Endothelial cell of umbilical vein (primary cell): Measurements from ENCODE around the gene LIMK2. TPM values are rescaled to one million over a fixed set of nuclear protein-coding genes. Genes with fewer than 3 reads are reported as not detected.

Source experiments
- BruUV-seq: library from RNA; stranded (reverse); fragments of 400-500 nt; replicated peaks from 2 replicates; lab custom pipeline; 2021; lab: Mats Ljungman, UMichigan
- CTCF ChIA-PET: fragments of 300-600, 350-600 bp; sonication (Branson Sonifier 250); formaldehyde crosslinking; loops from one replicate; lab custom pipeline; 2021; ENCODE audit warnings: antibody characterized with exemption, inconsistent platforms; lab: Charles Lee
- POLR2A ChIA-PET: fragments of 300-600, 350-600 bp; sonication (Branson Sonifier 250); formaldehyde crosslinking; loops from one replicate; lab custom pipeline; 2021; ENCODE audit warnings: antibody characterized with exemption, inconsistent platforms; lab: Charles Lee
- DNase-seq: peaks from one replicate; pipeline ENCODE4 v3.0.0-alpha.2; 2011; ENCODE audit warnings: low read depth, low spot score
- FAIRE-seq: peaks from 2 replicates; lab custom pipeline; 2011; peaks lifted over from hg19 to GRCh38; lab: Jason Lieb, UNC
- H2AFZ ChIP-seq: 2 replicates; pipeline ENCODE4 v1.6.0; 2012; ENCODE audit warnings: low read depth, low read length, control low read depth, inconsistent platforms
- H3K27ac ChIP-seq: 2 replicates; pipeline ENCODE4 v1.5.1; 2011; ENCODE audit warnings: low read depth, mild to moderate bottlenecking, control low read depth, low read length, moderate library complexity; ENCODE audit not compliant: insufficient read depth
- H3K27me3 ChIP-seq, 2 experiments: 2 replicates each; pipeline versions ENCODE4 v1.6.0 to v1.6.1; 2011; ENCODE audit warnings: low read length in 2 of 2, mixed read lengths in 1 of 2; ENCODE audit not compliant: control insufficient read depth in 2 of 2, insufficient read depth in 2 of 2
- H3K36me3 ChIP-seq, 2 experiments: 2 replicates in 1 of 2; 3 replicates in 1 of 2; pipeline ENCODE4 v1.5.1; 2011; ENCODE audit warnings: low read length in 2 of 2, mild to moderate bottlenecking in 1 of 2, moderate library complexity in 1 of 2; ENCODE audit not compliant: control insufficient read depth in 2 of 2, insufficient read depth in 2 of 2; ENCODE audit errors: extremely low read depth in 1 of 2
- H3K4me1 ChIP-seq: 3 replicates; pipeline ENCODE4 v1.5.1; 2011; ENCODE audit warnings: mild to moderate bottlenecking, low read length; ENCODE audit not compliant: control insufficient read depth, insufficient read depth; ENCODE audit errors: extremely low read depth
- H3K4me2 ChIP-seq: 2 replicates; pipeline ENCODE4 v1.6.1; 2011; ENCODE audit warnings: low read length, control low read depth, mixed read lengths; ENCODE audit not compliant: insufficient read depth
- H3K4me3 ChIP-seq, 3 experiments: fragments of 200-600 bp in 1 of 3; sonication (generic), shearing (Covaris generic) in 1 of 3; replicated peaks in 1 of 3; 2 replicates each; pipeline ENCODE4 v1.5.1; 2011 to 2016; ENCODE audit warnings: control low read depth in 3 of 3, low read length in 3 of 3, mild to moderate bottlenecking in 2 of 3, inconsistent platforms in 1 of 3, low read depth in 1 of 3, moderate library complexity in 1 of 3; ENCODE audit not compliant: insufficient read depth in 1 of 3
- H3K79me2 ChIP-seq: 2 replicates; pipeline ENCODE4 v1.6.0; 2012; ENCODE audit warnings: low read length, inconsistent platforms; ENCODE audit not compliant: control insufficient read depth, insufficient read depth
- H3K9ac ChIP-seq: replicated peaks from 2 replicates; pipeline ENCODE3; 2011; ENCODE audit warnings: low read length, control low read depth; ENCODE audit not compliant: insufficient read depth; ENCODE audit errors: extremely low read depth
- H3K9me1 ChIP-seq: replicated peaks from 3 replicates; pipeline ENCODE4 v1.6.0; 2011; ENCODE audit warnings: mild to moderate bottlenecking, low read length; ENCODE audit not compliant: control insufficient read depth, insufficient read depth; ENCODE audit errors: extremely low read depth
- H3K9me3 ChIP-seq: replicated peaks from 2 replicates; pipeline ENCODE4 v1.5.1; 2012; ENCODE audit warnings: low read length, inconsistent platforms; ENCODE audit not compliant: control insufficient read depth, insufficient read depth
- H4K20me1 ChIP-seq: replicated peaks from 2 replicates; pipeline ENCODE3; 2011; ENCODE audit warnings: mild to moderate bottlenecking, low read length; ENCODE audit not compliant: control insufficient read depth, insufficient read depth; ENCODE audit errors: extremely low read depth
- CTCF ChIP-seq, 2 donors: IDR thresholded peaks; 1 replicate in 1 of 2; 2 replicates in 1 of 2; pipeline ENCODE4 v1.5.1; 2011; ENCODE audit warnings: low read length in 2 of 2, mild to moderate bottlenecking in 2 of 2, moderate library complexity in 2 of 2, control low read depth in 1 of 2, inconsistent platforms in 1 of 2, low read depth in 1 of 2; ENCODE audit not compliant: insufficient read depth in 1 of 2; ENCODE audit errors: extremely low read depth in 1 of 2
- EZH2 ChIP-seq: IDR thresholded peaks from 2 replicates; pipeline ENCODE4 v1.6.1; 2012; ENCODE audit warnings: borderline replicate concordance, low read depth, mild to moderate bottlenecking, moderate library complexity, low read length, inconsistent platforms; ENCODE audit not compliant: severe bottlenecking
- FOS ChIP-seq: IDR thresholded peaks from 2 replicates; pipeline ENCODE4 v1.6.1; 2011; ENCODE audit warnings: mild to moderate bottlenecking, low read length, moderate library complexity, borderline replicate concordance; ENCODE audit not compliant: insufficient read depth
- GATA2 ChIP-seq: IDR thresholded peaks from 2 replicates; pipeline ENCODE4 v1.7.0; 2011; ENCODE audit warnings: low read depth, mild to moderate bottlenecking, moderate library complexity, mixed read lengths, low read length; ENCODE audit not compliant: insufficient read length, insufficient read depth
- JUN ChIP-seq: IDR thresholded peaks from 2 replicates; pipeline ENCODE4 v1.6.1; 2011; ENCODE audit warnings: borderline replicate concordance, low read depth; ENCODE audit not compliant: insufficient read length, insufficient read depth
- MYC ChIP-seq: IDR thresholded peaks from one replicate; pipeline ENCODE4 v1.6.1; 2011; ENCODE audit warnings: mild to moderate bottlenecking, low read depth, low read length
- POLR2A ChIP-seq: IDR thresholded peaks from 2 replicates; pipeline ENCODE4 v1.6.1; 2012; ENCODE audit warnings: low read depth, mild to moderate bottlenecking, control low read depth, low read length
- POLR2AphosphoS5 ChIP-seq: IDR thresholded peaks from 2 replicates; pipeline ENCODE4 v1.6.1; 2012; ENCODE audit warnings: low read depth, mild to moderate bottlenecking, control low read depth, low read length, moderate library complexity; ENCODE audit not compliant: insufficient read depth
- dilution Hi-C: fragments of 300-500 bp; cut with MboI; formaldehyde crosslinking; loops from one replicate; pipeline ENCODE4 v1.15.0; 2019; ENCODE audit warnings: low sequenced_read_pairs; ENCODE audit not compliant: extremely low pct_ligation_motif_present
- intact Hi-C: fragments of 100-400 bp; cut with micrococcal nuclease; formaldehyde crosslinking; loops from one replicate; pipeline ENCODE4 v1.10.0; 2022
- polyA plus RNA-seq, 4 experiments: library from polyadenylated mRNA; depleted of rRNA in 3 of 4; stranded (reverse) in 3 of 4; unstranded in 1 of 4; fragments of >200 nt; gene quantifications; 2 replicates each; pipeline versions ENCODE4 v1.2.1 to v1.2.3, GENCODE V29; 2011 to 2012; ENCODE audit warnings: missing spikeins in 1 of 4
- total RNA-seq: library from RNA; stranded (reverse); gene quantifications from 2 replicates; pipeline ENCODE4 v1.2.3, GENCODE V29; 2021
- TF ChIP-seq, protein P1 (sequence below): IDR thresholded peaks from 2 replicates; pipeline ENCODE4 v1.6.1; 2011; ENCODE audit not compliant: insufficient read depth, insufficient read length

Gene LIMK2
- total and polyA plus RNA-seq, 2 donors (not counting 3 experiments of a cell fraction or from before 2014, with no cell fraction given): 23.2 to 76.7 TPM

- dilution Hi-C loops: no loop called here
- no peak overlapping the region for H3K4me3 ChIP-seq
- no peak overlapping the region for H2AFZ ChIP-seq
- H3K9ac ChIP-seq: no peak overlapping the region
- TF ChIP-seq POLR2AphosphoS5: no peak
- ChIA-PET POLR2A (no interaction called here), CTCF (interaction anchor here (0.6 to 1.1 kb wide), 2 partner anchors 80 to 414 kb away, joined by 3 to 6 read pairs; partner anchors contain the start of gene SELENOM)
- no peaks in the 10 kb centered on the region for H3K9me3 ChIP-seq
- intact Hi-C loops: no loop called here
- no peak for FAIRE-seq
- no peaks in the 10 kb centered on the region for H4K20me1 ChIP-seq
- DNase-seq: no peak
- no peak overlapping the region for H3K4me2 ChIP-seq
- H3K27me3 ChIP-seq: no peaks in the 10 kb centered on the region
- H3K9me1 ChIP-seq: no peaks in the 10 kb centered on the region
- no peaks in the 10 kb centered on the region for H3K4me1 ChIP-seq
- peaks cover 0 to 5% of the 10 kb centered on the region in 2 experiments for H3K36me3 ChIP-seq
- H3K27ac ChIP-seq: no peak overlapping the region
- no TSS peak for BruUV-seq
- H3K79me2 ChIP-seq: peaks cover 2% of the 10 kb centered on the region
Observed at GRCh38 chr22:31187627-31188026, 24.5 kb upstream of the LIMK2 start.

DNA sequence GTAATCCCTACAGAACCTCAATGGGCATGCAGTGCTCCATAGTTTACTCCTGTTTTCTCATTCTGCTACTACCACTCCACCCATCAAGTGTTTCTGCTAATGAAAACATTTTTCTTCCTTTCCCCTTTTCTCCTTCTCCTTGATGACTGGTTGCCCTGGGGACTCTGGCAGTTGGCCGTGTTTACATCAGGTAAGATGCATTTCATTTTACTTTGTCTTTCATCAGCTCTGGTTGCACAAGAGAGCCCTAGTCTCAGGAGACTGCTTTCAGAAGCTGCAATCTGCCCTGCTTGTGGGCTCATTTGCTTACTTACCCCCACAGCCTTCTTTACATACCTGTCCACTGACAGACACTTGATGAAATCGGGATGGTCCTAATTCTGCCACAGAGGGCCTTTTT lies 19.6 kb upstream of the LIMK2 start:
- Histone ChIP-seq H3K9ac (no peak overlapping the region), H3K9me3 (no peaks in the 10 kb centered on the region), H3K4me2 (no peak overlapping the region), H3K79me2 (peaks cover 2% of the 10 kb centered on the region), H4K20me1 (no peaks in the 10 kb centered on the region), H3K9me1 (no peaks in the 10 kb centered on the region), H3K27me3 (no peaks in the 10 kb centered on the region), H3K27ac (no peak overlapping the region), H3K36me3 (peaks cover 0 to 8% of the 10 kb centered on the region in 2 experiments), H3K4me1 (no peaks in the 10 kb centered on the region), H2AFZ (no peak overlapping the region), H3K4me3 (no peak overlapping the region)
- dilution Hi-C loops: no loop called here
- CTCF ChIA-PET: no interaction called here
- no peak for DNase-seq
- no peak for FAIRE-seq
- POLR2A ChIA-PET: no interaction called here
- BruUV-seq: no TSS peak
- TF ChIP-seq CTCF (IDR thresholded peaks at IDR 0.05; ENCODE audit: extremely low read depth in 1 of 2, insufficient read depth in 1 of 2, low read depth in 1 of 2, low read length in 2 of 2) (no peak), GATA2 (no peak), FOS (no peak), JUN (no peak), MYC (no peak), EZH2 (no peak), POLR2AphosphoS5 (no peak), POLR2A (no peak)
- TF ChIP-seq, protein P1, sequence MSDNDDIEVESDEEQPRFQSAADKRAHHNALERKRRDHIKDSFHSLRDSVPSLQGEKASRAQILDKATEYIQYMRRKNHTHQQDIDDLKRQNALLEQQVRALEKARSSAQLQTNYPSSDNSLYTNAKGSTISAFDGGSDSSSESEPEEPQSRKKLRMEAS: no peak
- intact Hi-C loops: no loop called here
